AG10803 (cell line): ENCODE measurements around the gene RBCK1.

ENCODE experiments used
- DNase-seq: peaks from one replicate; pipeline ENCODE4 v3.0.0; 2010; ENCODE audit warnings: low read depth
- H3K4me3 ChIP-seq: 2 replicates; pipeline ENCODE4 v1.5.1; 2011; ENCODE audit warnings: mild to moderate bottlenecking, low read length, control low read depth
- TF ChIP-seq, protein P1 (sequence below): conservative IDR thresholded peaks from 2 replicates; pipeline ENCODE4 v1.5.1; 2011; ENCODE audit warnings: mild to moderate bottlenecking, low read length, control low read depth, inconsistent platforms

The RBCK1 gene

GRCh38 chr20:417801-418342 lies 9.8 kb downstream of the RBCK1 start:
- no peak overlapping the region for H3K4me3 ChIP-seq
- no peak for DNase-seq
- TF ChIP-seq, protein P1, sequence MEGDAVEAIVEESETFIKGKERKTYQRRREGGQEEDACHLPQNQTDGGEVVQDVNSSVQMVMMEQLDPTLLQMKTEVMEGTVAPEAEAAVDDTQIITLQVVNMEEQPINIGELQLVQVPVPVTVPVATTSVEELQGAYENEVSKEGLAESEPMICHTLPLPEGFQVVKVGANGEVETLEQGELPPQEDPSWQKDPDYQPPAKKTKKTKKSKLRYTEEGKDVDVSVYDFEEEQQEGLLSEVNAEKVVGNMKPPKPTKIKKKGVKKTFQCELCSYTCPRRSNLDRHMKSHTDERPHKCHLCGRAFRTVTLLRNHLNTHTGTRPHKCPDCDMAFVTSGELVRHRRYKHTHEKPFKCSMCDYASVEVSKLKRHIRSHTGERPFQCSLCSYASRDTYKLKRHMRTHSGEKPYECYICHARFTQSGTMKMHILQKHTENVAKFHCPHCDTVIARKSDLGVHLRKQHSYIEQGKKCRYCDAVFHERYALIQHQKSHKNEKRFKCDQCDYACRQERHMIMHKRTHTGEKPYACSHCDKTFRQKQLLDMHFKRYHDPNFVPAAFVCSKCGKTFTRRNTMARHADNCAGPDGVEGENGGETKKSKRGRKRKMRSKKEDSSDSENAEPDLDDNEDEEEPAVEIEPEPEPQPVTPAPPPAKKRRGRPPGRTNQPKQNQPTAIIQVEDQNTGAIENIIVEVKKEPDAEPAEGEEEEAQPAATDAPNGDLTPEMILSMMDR = no peak

DNA sequence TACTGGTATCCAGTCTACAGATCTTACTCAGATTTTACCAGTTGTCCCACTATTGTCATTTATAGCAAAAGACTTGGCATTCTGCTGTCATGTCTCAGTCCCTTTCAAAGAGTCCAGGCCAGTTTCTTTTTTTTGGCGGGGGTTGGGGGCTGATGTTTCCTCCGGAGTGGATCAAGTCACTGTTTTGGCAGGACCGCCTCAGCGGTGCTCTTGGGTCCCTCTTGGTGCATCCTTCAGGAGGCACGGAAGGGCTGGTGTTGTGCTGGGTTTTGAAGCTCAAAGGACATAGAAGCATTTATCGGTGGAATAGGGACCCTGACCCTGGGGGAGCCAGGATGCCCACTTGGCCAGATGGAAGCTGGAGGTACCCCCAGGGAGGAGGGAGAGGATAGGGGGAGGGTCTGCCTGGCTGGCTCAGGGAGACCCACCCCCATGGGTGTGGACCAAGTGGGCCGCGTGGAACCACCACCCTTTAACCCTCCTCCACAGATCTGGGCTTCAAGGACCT lies 10.8 kb downstream of the RBCK1 start:
- TF ChIP-seq, protein P1 = no peak
- no peak overlapping the region for H3K4me3 ChIP-seq

GRCh38 chr20:419556-420165 lies 11.6 kb downstream of the RBCK1 start:
- H3K4me3 ChIP-seq = no peak overlapping the region
- TF ChIP-seq, protein P1 = no peak
- no peak for DNase-seq

More for the DNA sequence above, 10.8 kb downstream of the RBCK1 start:
- no peak for DNase-seq

DNA sequence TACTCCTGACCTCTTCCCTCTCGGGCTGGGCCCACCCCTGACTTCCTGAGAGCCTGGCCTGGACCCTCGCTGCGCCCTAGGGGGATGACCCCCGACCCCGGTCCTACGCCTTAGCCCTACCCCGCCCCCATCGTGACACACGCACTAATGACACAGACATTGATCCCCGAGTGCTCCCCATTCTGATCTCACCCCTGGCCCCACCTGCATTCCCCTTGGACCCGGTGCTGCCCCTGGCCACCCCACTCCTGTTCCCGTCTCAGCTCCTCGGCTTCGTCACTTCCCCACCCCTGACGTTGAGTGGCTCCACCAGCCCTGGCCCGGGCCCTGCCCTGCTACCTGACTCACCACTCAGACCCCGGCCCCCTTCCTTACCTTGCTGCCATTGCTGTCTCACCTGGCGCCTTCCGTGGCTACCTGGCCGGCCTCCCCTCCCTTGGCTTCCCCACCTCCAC lies 12.1 kb downstream of the RBCK1 start:
- no peak overlapping the region for H3K4me3 ChIP-seq
- DNase-seq = no peak
- TF ChIP-seq, protein P1 = no peak

DNA sequence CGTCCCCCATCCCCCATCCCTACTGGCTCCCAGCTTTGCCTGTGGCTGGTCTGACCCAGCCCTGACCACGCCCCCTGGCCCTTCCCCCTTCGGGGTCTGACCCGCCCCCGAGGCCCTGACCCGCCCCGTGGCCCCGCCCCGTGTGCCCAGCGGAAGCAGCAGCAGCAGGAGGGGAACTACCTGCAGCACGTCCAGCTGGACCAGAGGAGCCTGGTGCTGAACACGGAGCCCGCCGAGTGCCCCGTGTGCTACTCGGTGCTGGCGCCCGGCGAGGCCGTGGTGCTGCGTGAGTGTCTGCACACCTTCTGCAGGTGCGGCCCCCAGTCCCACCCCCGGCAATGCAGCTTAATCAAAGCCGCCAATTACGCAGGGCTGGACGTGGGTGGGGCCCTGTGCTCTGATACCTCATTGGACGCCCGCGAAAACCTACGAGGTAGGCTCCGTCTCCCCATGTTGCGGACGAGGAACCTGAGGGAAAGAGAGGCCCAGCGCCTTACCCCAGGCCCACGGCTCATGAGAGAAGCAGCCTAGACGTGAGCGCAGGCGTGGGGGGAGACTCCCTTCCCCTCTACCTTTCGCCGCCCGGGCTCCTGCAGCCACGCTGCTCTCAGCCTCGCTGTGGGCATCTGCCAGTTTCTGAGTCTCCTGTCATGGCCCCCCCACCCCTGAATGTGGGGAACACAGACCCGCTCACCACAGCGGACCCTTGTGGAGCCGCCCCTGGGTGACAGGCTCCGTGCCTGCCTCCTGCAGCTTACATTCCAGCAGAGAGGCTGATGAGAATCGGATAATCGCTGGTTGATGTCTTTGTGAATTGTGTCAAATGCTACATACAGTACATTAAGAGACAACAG lies 12.8 kb downstream of the RBCK1 start:
- DNase-seq = no peak

GRCh38 chr20:421685-422250 lies 13.7 kb downstream of the RBCK1 start:
- no peak for DNase-seq
- no peak overlapping the region for H3K4me3 ChIP-seq
- TF ChIP-seq, protein P1 = no peak

More for the DNA sequence above, 12.8 kb downstream of the RBCK1 start:
- H3K4me3 ChIP-seq = no peak overlapping the region
- TF ChIP-seq, protein P1 = no peak
